ENCODE measurements around the gene FAM124A. TPM values are rescaled to one million over a fixed set of nuclear protein-coding genes. Genes with fewer than 3 reads are reported as not detected.

Gene FAM124A, protein sequence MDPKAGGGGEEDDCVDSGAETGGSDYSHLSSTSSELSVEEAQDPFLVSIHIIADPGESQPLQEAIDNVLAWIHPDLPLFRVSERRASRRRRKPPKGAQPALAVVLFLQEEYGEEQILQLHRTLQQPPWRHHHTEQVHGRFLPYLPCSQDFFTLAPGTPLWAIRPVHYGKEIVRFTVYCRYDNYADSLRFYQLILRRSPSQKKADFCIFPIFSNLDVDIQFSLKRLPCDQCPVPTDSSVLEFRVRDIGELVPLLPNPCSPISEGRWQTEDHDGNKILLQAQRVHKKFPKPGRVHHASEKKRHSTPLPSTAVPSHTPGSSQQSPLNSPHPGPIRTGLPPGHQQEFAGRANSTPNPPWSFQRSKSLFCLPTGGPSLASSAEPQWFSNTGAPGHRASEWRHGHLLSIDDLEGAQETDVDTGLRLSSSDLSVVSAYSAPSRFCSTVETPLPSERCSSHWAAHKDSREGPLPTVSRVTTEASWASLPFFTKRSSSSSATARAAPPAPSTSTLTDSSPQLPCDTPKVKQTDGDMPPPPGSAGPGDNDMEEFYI
- 0.20 and 0.39 TPM in 2 replicates for total RNA-seq (2014; rRNA removed; shearing (Covaris generic); ENCODE audit: low replicate concordance)

DNA sequence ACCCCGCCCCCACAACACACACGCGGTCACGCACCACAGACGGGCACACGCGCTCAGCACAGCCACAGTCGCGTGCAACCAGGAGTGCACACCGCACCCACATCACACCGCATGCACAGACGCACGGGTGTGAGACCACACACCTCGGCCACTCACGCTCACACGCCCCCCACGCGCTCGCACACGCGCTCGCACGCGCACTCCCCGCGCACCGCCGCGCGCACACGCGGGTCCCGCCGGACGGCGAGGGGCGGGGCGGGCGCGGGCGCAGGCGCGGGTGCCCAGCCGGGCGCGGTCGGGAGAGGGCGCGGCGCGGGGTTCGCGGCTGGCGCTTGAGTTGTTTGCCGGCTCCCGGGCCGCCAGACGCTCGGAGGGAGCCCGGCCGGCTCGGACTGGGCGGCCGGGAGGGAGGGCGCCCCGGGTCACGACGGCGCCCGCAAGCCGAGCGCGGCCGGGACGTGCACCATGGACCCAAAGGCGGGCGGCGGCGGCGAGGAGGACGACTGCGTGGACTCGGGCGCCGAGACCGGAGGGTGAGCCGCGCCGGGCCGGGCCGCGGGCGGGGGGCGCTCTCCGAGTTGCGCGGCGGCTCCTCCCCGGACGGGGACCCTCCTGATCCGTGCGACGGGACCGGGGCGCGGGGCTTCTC is at the start of gene FAM124A:
FAM124A (plus strand) TSS at position 362 of the 649 bp plus-strand sequence; CDS start at position 466, 104 bp downstream.
- Histone ChIP-seq H3K9me3 (no peaks in the 10 kb centered on the region), H3K4me3 (peak within 1 kb of the TSS; percentile 58), H3K36me3 (no peaks in the 10 kb centered on the region), H3K27me3 (peaks cover 8% of the 10 kb centered on the region)
- peak; percentile 57 for DNase-seq

DNA sequence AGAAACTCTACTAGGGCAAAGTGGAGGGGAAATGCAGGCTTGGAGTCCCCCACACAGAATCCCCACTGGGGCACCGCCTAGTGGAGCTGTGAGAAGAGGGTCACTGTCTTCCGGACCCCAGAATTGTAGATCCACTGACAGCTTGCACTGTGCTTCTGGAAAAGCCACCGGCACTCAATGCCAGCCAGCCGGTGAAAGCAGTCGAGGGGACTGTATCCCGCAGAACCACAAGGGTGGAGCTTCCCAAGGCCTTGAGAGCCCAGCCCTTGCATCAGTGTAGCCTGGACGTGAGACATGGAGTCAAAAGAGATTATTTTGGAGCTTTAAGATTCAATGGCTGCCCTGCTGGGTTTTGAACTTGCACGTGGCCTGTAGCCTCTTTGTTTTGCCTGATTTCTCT is 47.2 kb upstream of the FAM124A start:
- H3K27me3 ChIP-seq = peaks cover 3% of the 10 kb centered on the region; the same call in 1 of the 2 replicates
- no peaks in the 10 kb centered on the region for H3K36me3 ChIP-seq
- no peaks in the 10 kb centered on the region for H3K9me3 ChIP-seq
- no peak for DNase-seq
- no peak overlapping the region for H3K4me3 ChIP-seq

DNA sequence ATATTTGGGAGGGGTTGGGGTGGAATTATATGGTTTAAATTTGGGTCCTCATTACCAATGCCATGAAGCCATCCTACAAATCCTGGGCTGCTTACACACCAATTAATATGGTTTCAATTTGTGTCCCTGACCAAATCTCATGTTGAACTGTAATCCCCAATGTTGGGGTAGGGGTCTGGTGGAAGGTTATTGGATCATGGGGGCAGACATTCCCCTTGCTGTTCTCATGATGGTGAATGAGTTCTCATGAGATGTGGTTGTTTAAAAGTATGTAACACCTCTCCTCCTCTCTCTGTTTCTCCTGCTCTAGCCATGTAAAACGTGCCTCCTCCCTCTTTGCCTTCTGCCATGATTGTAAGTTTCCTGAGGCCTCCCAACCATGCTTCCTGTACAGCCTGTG is 46.6 kb upstream of the FAM124A start:
- Histone ChIP-seq H3K9me3 (no peaks in the 10 kb centered on the region), H3K27me3 (peaks cover 9% of the 10 kb centered on the region; the same call in 1 of the 2 replicates), H3K36me3 (no peaks in the 10 kb centered on the region), H3K4me3 (no peak overlapping the region)
- DNase-seq = no peak

DNA sequence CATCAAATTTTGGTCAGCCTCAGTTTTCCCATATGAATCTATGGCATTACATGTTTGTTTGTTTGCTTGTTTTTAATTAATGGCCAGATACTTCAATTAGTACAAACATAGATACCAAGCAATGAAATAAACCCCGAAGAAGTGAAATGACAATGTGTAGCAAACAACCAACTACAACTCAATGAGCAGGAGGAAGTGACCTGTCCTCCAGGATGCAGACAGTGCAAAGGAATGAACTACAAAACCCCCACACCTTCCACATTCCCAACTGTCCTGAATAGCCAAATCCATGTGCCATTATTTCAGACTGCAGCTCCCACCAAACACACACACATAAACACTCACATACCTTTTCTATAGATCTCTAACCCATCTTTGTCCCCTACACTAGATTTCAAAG is 45.0 kb upstream of the FAM124A start:
- Histone ChIP-seq H3K9me3 (no peaks in the 10 kb centered on the region), H3K36me3 (no peaks in the 10 kb centered on the region), H3K4me3 (no peak overlapping the region), H3K27me3 (peaks cover 16% of the 10 kb centered on the region)
- DNase-seq = no peak

GRCh38 chr13:51178456-51179074 is 43.6 kb upstream of the FAM124A start:
- no peak overlapping the region for H3K4me3 ChIP-seq
- H3K36me3 ChIP-seq = no peaks in the 10 kb centered on the region
- H3K27me3 ChIP-seq = peaks cover 29% of the 10 kb centered on the region
- no peaks in the 10 kb centered on the region for H3K9me3 ChIP-seq
- no peak for DNase-seq

DNA sequence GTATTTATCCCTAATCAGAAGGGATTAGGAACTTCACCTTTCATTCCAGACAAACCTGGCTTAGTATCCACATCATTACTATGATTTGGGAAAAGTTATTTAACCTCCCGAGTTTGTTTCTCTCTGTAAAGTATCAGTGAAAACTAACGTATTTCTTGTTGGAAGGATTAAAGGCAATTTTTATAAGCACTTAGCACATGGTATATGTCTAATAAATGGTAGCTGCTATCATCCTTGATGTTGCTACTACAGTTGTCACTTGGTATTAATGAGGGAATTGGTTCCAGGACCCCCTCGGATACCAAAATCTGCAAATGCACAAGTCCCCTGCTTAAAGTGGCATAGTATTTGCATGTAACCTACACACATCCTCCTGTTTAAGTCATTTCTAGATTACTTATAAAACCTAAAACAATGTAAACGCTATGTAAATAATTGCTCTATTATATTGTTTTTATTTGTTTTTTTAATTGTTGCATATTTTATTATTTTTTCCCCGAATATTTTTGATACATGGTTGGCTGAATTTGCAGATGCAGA is 42.7 kb upstream of the FAM124A start:
- Histone ChIP-seq H3K4me3 (no peak overlapping the region), H3K9me3 (no peaks in the 10 kb centered on the region), H3K27me3 (peaks cover 37% of the 10 kb centered on the region), H3K36me3 (no peaks in the 10 kb centered on the region)
- DNase-seq = no peak

GRCh38 chr13:51180853-51181511 is 41.2 kb upstream of the FAM124A start:
- H3K9me3 ChIP-seq = no peaks in the 10 kb centered on the region
- no peak for DNase-seq
- no peak overlapping the region for H3K4me3 ChIP-seq
- no peaks in the 10 kb centered on the region for H3K36me3 ChIP-seq
- H3K27me3 ChIP-seq = peaks cover 45% of the 10 kb centered on the region

DNA sequence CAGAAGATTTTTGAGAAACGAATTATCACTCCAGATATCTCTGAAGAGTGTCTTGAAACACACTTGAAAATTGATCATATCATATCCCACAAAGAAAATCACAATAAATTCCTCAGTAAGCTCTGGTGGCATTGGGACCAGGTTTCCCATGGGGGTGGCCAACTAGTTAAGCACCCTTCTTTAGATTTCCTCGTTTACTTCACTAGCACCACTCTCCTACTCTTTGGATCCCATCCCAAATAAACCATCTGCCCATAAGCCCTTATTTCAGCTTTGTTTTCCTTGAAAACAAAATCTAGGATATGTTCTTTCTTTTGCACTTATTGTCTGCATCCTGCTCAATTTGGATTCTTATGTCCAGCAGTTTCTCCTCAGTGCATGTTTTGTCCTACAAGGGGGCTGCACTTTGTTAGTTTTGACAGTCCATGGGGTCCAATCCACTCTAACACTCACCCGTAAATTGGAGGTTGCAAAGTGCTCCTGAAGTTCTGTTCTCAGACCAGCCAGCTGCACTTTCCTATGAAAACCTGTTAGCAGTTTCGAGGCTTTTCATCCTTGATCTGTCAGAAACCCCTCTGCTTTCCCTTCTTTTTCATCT is 40.3 kb upstream of the FAM124A start:
- Histone ChIP-seq H3K27me3 (peaks cover 50% of the 10 kb centered on the region), H3K4me3 (no peak overlapping the region), H3K36me3 (no peaks in the 10 kb centered on the region), H3K9me3 (no peaks in the 10 kb centered on the region)
- DNase-seq = no peak

DNA sequence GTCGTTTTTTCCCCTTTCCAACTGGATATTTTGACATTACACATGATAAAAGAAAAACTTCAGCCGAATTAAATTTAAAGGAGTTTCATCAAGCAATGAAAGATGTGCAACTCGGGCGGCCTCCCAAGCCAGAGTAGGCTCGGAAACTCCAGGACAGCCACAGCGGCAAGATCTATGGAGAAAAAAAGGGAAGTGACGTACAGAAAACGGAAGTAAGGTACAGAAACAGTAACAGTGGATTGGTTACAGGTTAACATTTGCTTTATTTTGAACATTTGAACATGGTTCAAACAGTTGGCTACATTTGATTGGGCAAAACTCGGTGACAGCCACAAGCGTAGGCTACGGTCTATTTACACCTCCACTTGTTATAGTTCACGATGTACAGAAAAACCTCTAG is 30.5 kb upstream of the FAM124A start:
- no peak for DNase-seq

DNA sequence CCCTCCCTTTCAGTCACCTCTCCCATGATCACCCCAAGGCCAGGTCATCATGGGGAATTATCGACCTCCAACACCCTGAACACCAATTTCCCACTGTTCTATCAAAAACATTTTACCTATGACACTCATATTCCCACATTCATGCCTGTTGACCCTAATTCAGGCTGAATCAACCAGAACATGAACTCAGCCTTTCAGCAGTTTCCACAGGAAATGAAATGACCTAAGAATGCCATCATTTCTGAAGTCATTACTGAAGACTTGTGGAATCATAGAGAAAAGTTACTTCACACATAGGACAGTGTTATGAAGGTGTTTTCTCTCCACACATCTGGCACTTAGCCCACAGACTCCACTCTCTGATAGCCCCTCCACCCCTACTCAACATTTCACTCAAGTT is 29.9 kb upstream of the FAM124A start:
- Histone ChIP-seq H3K27me3 (peaks cover 2% of the 10 kb centered on the region), H3K4me3 (no peak overlapping the region), H3K36me3 (no peaks in the 10 kb centered on the region), H3K9me3 (no peaks in the 10 kb centered on the region)
- DNase-seq = no peak

More for the DNA sequence above, 30.5 kb upstream of the FAM124A start:
- Histone ChIP-seq H3K27me3 (peaks cover 8% of the 10 kb centered on the region), H3K9me3 (no peaks in the 10 kb centered on the region), H3K4me3 (no peak overlapping the region), H3K36me3 (no peaks in the 10 kb centered on the region)

- H3K4me3 ChIP-seq = no peak overlapping the region
- H3K36me3 ChIP-seq = no peaks in the 10 kb centered on the region
- no peaks in the 10 kb centered on the region; the same call in 1 of the 2 replicates for H3K27me3 ChIP-seq
- no peak for DNase-seq
- H3K9me3 ChIP-seq = no peaks in the 10 kb centered on the region; the same call in 1 of the 2 replicates
Observed at GRCh38 chr13:51193387-51193786, 28.8 kb upstream of the FAM124A start.

DNA sequence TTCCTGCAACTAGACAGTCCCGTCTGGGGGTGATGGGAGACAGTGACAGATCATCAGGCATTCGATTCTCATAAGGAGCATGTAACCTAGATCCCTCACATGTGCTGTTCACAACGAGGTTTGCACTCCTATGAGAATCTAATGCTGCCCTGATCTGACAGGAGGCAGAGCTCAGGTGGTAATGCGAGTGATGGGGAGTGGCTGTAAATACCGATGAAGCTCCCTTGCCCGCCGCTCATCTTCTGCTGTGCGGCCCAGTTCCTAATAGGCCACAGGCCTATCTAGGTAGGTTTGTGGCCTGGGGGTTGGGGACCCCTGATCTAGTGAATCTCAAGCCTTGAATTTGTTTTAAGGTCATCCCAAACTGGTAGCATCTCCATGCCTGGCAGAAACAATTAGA is 27.3 kb upstream of the FAM124A start:
- Histone ChIP-seq H3K4me3 (no peak overlapping the region), H3K36me3 (no peaks in the 10 kb centered on the region), H3K9me3 (no peaks in the 10 kb centered on the region; the same call in 1 of the 2 replicates), H3K27me3 (no peaks in the 10 kb centered on the region; the same call in 1 of the 2 replicates)
- no peak for DNase-seq

GRCh38 chr13:51201886-51202285 is 20.3 kb upstream of the FAM124A start:
- no peaks in the 10 kb centered on the region for H3K36me3 ChIP-seq
- DNase-seq = no peak
- H3K9me3 ChIP-seq = no peaks in the 10 kb centered on the region; the same call in 1 of the 2 replicates
- peaks cover 19% of the 10 kb centered on the region for H3K27me3 ChIP-seq
- H3K4me3 ChIP-seq = no peak overlapping the region

- H3K36me3 ChIP-seq = no peaks in the 10 kb centered on the region
- no peaks in the 10 kb centered on the region; the same call in 1 of the 2 replicates for H3K9me3 ChIP-seq
- H3K4me3 ChIP-seq = no peak overlapping the region
- DNase-seq = no peak
- peaks cover 20% of the 10 kb centered on the region for H3K27me3 ChIP-seq
Observed at GRCh38 chr13:51202477-51203046, 19.6 kb upstream of the FAM124A start.

GRCh38 chr13:51206584-51206983 is 15.6 kb upstream of the FAM124A start:
- Histone ChIP-seq H3K36me3 (no peaks in the 10 kb centered on the region), H3K27me3 (peaks cover 54% of the 10 kb centered on the region), H3K4me3 (no peak overlapping the region), H3K9me3 (no peaks in the 10 kb centered on the region)
- no peak for DNase-seq

DNA sequence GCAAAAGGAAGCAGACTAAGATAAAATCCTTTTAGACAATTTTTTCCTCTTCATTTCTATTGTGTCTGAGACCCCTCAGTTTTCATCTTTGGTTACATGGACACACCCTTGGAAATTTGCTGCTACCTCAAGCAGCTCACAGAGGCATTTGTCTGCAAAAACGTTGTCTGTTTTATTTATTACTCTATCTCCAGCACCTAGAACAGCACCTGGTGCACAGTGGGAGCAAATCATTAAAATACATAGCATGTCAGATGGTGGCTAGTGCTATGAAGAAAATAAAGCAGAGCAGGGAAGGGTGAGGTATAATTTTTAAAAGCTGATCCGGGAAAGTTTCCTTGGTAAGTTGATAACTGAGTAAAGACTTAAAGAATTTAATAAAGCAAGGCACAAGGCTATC is 14.3 kb upstream of the FAM124A start:
- no peak for DNase-seq
- no peaks in the 10 kb centered on the region for H3K36me3 ChIP-seq
- peaks cover 60% of the 10 kb centered on the region for H3K27me3 ChIP-seq
- H3K4me3 ChIP-seq = no peak overlapping the region
- no peaks in the 10 kb centered on the region for H3K9me3 ChIP-seq

Measured in MG63 (cell line).